Non-pigmented ciliary epithelial cell (primary cell): ENCODE data around the gene UNG.
"Not testable (repeated sequence)": the region's sequence is repeated elsewhere in the genome, so short reads cannot be mapped to it uniquely, and the experiment has no call there.

Experiments
- DNase-seq: peaks from one replicate; pipeline ENCODE4 v3.0.0-alpha.2; 2010; ENCODE audit warnings: low read depth

Gene UNG

DNA sequence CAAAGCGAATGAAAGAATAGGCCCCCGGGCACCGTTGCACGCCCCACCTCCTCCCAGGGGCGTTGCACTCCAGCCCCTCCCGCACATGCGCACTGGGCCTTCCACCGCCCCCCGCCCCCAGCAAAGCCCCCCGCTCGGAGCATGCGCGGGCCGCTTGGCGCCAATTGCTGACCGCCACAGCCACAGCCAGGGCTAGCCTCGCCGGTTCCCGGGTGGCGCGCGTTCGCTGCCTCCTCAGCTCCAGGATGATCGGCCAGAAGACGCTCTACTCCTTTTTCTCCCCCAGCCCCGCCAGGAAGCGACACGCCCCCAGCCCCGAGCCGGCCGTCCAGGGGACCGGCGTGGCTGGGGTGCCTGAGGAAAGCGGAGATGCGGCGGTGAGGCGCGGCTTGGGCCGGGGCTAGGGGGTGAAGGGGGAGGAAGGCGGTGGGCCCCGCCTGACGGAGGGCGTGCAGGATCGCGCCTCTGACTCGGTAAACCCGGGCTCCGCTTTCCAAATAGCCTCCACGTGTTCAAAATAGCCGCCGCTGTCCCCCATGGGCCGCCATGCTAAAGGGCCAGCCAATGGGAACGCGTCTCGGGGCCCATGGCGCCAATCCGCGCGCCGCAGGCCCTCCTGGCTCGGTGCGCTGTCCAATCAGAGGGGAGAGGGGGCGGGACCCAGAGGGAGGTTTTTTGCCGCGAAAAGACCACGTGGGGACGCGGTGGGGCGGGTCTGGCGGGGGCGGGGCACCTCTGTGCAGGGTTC, at the start of gene UNG:
UNG (plus strand) TSS at position 163 of the 748 bp plus-strand sequence; CDS start at position 246, 83 bp downstream.
- peak; percentile 57 for DNase-seq

DNA sequence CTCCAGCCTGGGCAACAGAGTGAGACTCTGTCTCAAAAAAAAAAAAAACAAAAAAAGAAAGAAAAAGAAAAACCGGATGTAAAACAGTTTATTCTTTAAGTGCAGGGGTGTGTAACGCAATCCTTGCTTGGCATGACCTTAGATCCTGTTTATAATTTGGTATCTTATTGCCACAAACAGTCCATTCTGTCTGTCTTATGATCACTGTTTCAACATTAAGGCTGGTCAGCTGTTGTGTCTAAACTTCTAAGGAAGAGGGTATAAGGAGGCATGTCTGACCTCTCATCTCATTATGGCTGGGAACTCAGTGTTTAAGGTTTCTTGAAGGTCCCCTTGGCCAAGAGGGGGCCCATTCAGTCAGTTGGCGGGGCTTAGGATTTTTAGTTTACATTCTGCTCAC, 48.7 kb upstream of the UNG start:
- not testable (repeated sequence) for DNase-seq

DNA sequence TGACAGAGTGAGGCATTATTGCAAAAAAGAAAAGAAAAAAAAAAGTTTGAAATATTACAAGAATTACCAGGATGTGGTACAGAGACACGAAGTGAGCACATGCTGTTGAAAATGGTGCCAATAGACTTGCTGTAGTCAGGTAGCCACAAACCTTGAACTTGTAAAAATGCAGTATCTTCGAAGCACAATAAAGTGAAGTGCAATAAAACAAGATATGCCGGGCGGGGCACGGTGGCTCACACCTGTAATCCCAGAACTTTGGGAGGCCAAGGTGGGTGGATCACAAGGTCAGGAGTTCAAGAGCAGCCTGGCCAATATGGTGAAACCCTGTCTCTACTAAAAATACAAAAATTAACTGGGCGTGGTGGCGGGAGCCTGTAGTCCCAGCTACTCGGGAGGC, 47.6 kb upstream of the UNG start:
- DNase-seq, result not testable (repeated sequence)

DNA sequence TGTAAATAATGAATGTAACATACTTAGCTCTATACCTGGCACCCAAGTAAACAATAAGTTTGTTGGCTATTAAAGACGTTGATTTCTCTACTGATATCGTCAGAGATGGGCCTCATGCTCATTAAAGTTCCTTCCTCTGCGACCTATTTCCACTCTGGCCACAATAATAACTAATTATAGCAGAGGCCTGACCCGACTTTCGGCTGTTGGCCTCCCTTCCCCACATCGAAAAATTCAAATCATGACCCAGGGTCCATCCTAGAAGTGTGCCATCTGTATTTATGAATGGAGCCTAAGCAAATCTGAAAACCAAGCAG, 45.3 kb upstream of the UNG start:
- DNase-seq, result no peak

DNA sequence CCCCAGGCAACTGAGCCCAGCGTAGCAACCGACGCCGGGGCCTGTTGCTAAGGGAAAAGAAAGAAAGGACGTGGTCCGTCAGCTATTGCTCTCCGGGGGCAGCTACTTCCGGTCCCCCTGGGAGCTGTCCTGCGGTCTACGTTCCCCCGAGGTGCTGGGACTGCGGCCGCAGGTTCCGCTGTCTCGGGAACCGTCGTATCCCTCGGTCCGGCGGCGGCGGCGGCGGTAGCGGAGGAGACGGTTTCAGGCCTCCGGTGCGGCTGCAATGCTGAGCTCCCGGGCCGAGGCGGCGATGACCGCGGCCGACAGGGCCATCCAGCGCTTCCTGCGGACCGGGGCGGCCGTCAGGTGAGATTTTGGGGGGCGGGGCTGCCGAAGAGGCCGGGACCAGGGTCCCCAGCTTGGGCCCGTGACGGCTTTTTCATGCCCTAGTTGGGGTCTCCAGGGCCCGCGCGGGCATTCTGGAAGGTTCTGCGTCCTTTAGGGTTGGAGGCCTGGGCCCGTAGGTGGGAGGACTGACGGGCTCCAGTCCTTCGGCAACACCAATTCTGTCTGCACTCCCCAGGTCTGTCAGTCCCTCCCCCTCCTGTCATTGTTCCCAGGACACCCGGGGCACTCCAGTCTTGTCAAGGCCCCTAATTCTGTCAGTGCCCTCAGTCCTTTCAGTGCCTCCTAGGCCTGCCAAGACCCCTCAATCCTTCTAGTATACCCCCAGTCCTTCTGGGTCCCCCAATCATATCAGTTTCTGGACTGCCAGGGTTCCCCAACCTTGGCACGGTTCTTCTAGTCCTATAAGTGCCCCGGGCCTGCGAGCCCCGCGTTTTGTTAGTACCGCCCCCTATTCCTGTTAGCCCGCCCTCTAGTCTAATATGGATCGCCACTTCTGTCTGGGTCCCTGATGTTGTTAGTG, 44.7 kb upstream of the UNG start, which contains the start of gene USP30:
USP30 (plus strand) TSS at position 163 of the 910 bp plus-strand sequence; CDS start at position 266, 103 bp downstream.
- DNase-seq, result peak; percentile 49

DNA sequence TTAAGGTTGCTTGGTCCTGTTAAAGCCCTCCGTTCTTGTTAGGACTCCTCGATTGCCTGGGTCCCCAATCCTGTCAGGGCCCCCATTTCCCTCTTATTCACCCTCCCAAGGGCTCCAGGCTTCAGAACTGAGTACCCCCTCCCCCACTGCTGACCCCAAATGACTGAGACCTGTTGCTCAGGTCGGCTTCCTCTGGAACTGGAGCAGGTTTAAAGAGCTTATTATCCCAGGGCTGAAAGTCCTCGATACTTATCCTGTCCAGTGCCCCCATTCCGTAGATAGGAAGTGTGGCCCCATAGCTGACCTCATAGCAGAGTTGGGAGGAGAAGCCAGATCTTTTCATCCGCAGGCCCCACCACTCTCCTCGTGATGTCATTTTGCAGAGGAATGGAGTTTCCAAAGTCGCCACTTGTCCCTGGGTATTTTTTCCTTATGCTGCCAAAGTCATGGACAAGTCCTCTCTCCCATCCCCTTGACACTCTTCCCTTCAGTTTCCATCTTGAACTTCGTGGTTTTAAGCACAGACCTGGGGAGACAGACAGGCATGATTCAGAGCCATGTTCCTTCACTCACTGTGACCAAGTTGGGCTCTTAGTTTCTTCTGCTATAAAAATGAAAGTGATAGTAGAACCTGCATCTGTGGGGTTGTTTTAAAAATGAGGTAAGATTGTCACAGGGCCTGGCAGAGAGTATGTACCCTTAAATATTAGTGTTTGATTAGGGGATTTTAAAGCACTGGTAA, 43.8 kb upstream of the UNG start:
- no peak for DNase-seq

DNA sequence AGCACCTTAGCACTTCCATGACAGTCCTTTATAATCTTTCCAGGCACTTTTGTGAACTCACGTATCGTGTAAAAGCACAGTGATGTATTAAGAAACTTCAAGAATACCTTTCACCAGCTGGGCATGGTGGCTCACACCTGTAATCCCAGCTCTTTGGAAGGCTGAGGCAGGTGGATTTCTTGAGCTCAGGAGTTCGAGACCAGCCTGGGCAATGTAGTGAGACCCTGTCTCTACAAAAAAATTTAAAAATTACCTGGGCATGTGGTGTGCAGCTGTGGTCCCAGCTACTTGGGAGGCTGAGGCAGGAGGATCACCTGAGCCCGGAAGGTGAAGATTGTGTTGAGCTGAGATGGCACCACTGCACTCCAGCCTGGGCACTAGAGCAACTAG, 43.3 kb upstream of the UNG start:
- DNase-seq, result not testable (repeated sequence)

DNA sequence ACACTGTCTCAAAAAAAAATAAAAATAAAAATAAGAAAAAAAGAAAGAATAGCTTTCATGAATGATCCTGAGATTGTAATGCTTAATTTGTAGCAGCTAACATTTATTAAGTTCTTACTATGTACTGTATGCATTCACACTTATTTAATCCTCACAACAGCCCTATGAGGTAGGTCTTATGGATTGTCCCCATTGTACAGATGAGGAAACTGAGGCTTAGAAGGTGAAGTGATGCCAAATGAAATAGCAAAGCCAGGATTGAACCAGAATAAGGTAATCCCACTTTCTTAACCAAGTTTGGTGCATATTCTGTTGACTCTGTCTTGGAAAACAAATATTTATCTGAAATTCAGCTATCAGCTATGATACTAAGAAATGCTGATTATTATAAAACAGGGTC, 42.9 kb upstream of the UNG start:
- no peak for DNase-seq

DNA sequence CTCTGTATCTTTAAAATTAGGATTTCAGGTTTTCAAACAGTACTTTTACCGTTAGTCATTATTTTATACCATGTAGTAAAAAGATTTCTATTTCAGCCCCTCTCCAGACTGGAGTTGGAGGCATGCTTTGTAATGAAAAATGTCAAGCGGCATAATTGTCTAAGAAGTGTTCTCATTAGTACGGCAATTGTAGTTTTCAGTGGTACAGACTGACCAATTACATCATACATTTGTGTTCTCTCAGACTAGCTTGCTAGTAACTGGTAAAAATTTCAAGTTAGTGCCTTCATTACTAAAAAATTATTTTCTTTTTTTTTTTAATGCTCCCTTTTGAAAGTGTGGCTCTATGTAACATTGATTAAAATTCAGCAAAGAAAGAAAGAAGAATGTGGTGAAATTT, 40.5 kb upstream of the UNG start:
- no peak for DNase-seq

DNA sequence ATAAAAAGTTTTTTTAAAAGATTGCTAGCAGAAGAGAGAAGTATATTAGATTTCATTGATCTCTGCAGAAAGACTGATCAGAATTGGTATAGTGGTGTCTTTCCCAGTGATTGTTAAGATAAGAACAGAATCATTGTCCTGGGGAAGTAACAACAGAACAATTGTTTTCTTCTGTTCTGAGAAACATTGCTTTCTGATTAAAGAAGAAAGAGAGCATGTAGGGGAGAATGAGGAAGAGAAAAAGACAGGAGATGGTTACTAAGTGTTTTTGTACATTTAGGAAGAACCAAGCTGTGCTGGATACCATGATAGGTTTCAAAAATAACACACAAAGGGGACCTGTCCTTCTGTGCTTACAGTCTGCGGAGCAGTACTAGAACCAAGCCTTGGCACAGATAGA, 40.0 kb upstream of the UNG start:
- DNase-seq, result no peak

DNA sequence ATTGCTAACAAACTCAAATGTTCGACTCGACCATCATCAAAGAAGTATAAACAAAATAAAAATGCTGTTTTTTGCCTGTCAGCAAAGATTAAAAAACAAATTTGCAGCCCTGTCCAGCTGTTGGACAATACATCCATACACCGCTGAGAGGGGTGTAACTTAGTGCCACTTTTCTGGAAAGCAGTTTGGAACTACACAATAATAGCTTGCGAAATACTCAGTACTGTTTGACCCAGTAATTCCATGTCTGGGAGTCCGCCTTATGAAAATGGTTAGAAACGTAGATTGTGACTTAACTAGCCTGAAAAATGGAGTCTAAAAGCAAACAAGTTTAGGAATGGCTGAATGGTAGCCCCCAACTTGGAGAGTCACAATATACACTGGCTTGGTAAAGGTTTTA, 38.6 kb upstream of the UNG start:
- DNase-seq, result no peak

DNA sequence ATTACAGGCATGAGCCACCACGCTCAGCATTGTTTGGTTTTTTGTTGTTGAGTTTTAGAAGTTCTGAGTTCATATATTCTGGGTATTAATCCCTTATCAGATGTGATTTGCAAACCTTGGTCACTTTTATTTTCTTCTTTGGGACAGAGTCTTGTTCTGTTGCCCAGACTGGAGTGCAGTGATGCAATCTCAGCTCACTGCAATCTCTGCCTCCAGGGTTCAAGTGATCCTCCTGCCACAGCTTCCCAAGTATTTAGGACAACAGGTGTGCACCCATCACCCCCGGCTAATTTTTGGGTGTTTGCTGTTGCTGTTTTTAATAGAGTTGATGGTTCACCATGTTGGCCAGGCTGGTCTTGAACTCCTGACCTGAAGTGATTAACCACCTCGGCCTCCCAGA, 33.3 kb upstream of the UNG start:
- no peak for DNase-seq

DNA sequence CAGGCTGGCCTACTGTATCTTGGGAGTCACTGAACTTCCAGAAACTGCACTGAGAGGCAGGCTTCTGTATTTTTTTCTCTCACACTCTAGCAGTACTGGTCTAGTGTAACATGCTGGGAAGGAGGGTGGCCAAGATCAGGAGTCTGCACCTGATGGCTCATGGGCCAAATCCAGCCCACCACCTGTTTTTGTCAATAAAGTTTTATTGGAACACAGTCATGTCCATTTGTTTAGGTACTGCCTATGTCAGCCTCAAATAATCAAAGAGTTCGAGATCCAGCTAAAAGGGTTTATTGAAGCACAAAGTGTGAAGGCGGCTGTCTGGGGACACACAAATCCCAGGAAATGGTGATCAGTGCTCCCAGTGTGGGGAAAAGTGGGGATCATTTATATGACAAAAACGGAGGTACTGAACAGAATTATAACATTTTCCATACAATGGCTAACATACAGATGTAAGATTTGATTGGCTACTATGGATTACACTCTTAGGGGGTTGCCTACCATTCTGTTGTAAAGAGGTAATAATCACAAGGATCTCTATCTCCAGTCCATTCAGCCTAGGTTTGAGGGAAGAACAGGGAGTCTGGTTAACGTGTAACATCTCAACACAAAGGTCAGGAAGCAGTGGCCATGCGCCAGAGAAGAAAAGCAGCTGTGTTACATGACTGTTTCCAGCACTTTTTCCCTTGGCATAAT, 32.1 kb upstream of the UNG start:
- DNase-seq, result no peak

DNA sequence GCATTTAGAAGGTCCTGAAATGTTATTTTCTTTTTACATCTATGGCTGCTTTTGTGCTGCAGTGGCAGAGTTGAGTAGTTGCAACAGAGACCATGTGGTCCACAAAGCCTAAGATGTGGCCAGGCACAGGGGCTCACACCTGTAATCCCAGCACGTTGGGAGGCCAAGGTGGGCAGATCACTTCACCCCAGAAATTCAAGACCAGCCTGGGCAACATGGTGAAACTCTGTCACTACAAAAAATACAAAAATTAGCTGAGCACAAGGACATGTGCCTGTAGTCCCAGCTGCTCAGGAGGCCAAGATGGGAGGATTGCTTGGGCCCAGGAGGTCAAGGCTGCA, 31.6 kb upstream of the UNG start:
- DNase-seq, result no peak

DNA sequence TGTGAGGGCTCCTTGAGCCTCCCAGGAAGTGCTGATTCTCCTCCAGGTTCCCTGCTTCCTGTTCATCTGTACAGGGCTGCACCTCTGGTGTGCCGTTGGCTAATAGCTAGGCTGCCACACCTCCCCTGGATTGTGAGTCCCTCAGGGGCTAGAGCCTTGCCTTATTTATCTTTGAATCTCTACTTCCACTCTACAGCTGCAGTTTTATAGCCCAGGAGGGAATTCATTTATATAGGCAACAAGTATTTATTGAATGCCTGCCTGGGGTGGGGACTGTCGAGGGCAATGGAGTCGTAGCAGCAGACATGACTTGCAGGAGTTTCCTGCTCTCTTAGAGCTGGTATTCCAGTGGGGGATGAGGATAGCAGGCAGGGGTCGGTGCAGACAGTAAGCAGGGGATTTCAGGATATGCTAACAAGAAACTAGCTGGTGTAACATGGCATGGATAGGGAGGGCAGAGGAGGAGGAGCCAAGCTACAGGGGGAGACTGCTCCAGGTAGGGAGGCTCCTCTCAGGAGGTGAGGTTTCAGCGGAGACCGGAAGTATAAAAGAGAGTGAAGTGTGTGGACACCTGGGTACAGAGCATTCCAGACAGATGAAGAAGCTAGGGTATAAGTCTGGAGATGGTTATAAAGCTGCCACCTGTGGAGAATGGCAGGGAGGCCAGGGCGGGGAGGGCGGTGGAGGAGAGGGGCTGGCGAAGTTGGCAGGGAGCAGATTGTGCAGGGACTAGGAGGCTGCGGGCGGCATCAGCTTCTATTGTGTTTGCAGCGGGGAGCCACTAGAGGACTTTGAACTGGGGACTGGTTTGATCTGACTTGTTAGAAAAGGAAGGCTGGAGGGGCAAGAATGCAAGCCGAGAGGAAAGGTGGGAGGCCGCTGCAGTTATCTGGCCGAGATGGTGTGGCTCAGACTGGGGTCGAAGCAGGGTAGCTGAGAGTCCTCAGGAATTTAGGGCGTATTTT, 27.8 kb upstream of the UNG start:
- DNase-seq, result no peak

DNA sequence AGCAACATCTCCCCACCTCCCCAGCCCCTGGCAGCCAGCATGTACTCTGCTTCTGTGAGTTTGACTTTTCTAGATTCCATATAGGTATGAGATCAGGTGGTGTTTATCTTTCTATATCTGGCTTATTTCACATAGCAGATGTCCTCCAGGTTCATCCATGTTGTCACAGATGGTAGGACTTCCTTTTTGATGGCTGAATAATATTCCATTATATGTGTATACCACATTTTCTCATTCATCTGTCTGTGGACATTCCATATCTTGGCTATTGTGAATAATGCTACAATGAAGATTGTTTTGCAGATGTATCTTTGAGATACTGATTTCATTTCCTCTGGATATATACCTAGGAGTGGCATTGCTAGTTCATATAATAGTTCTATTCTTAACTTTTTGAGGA, 22.5 kb upstream of the UNG start:
- DNase-seq, result no peak

DNA sequence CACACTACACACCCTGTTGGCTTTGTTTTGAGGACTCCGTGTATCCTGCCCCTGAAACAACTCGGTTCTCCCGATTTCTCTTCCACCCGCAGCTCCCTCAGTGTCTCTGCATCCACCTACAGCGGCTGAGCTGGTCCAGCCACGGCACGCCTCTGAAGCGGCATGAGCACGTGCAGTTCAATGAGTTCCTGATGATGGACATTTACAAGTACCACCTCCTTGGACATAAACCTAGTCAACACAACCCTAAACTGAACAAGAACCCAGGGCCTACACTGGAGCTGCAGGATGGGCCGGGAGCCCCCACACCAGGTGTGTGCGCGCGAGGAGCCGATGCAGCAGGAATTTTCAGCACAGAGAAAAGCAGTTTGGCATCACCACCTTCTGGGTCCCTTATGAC, 14.6 kb upstream of the UNG start:
- DNase-seq, result no peak

DNA sequence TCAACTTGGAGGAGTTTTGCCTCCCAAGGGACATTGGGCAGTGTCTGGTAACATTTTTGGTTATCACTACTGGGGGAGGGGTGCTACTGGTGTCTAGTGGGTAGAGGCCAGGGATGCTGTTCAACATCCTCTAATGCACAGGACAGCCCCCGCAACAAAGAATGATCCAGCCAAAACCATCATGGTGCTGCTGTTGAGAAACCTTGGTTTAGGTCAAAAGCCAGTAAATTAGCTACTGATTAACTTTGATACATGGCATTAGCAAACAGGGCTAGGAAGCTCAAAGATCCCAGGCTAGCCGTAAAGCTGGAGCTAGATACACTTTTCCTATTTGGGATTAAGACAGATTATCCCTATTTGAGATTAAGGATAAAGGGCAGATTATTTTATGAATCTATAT, 13.0 kb upstream of the UNG start:
- DNase-seq, result no peak

DNA sequence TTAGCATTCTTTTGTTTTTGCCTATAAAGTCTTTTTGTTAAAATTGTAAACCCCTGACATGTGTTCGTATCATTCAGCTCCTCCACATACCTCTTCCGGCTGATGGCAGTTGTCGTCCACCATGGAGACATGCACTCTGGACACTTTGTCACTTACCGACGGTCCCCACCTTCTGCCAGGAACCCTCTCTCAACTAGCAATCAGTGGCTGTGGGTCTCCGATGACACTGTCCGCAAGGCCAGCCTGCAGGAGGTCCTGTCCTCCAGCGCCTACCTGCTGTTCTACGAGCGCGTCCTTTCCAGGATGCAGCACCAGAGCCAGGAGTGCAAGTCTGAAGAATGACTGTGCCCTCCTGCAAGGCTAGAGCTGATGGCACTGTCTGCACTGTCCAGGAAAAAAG, 11.8 kb upstream of the UNG start:
- no peak for DNase-seq

DNA sequence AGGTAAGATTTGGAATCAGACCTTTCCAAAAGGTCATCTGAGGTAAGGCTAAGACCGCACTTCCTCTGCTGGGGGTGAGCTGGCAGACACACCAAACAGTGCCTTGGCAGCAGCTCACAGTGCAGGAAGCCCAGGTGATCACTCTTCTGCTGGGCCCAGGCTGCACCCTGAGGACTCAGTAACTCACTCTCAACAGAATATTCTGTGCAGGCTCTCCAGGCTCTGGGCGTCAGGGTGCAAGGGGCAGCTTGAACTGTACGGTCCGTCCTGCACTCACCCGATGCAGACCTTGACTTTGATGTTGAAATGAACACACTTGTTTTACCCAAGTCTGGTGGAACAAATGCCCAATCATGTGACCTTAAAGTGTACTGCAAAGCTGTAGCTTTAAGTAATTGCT, 10.1 kb upstream of the UNG start:
- no peak for DNase-seq

DNA sequence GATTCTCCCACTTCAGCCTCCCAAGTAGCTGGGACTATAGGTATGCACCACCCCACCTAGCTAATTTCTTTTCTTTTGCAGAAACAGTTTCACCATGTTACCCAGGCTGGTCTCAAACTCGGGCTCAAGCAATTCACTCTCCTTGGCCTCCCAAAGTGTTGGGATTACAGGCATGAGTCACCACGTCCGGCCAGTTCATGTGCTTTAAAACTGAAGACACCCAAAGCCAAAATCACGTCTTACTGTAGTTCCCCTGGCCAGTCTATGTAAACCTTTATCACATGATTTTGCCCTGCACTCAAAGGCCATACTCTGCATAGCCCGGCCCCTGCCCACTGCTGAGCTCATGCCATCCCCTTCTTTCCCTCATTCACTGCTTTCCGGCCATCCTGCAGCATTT, 8.6 kb upstream of the UNG start:
- DNase-seq, result no peak
